HG03064 (cell line): Measurements from ENCODE around the gene SIGLEC5.
"Not testable (repeated sequence)": the region's sequence is repeated elsewhere in the genome, so short reads cannot be mapped to it uniquely, and the experiment has no call there.

ENCODE experiments used
- ATAC-seq: cut with Tn5 transposase; IDR thresholded peaks from one replicate; pipeline ENCODE4 v1.9.1; 2021; ENCODE audit warnings: low read depth; ENCODE audit not compliant: unreplicated experiment

SIGLEC5 gene

GRCh38 chr19:51630315-51630714 lies at the start of gene SIGLEC5:
Gene SIGLEC5 (minus strand): TSS chr19:51630401. CDS start chr19:51630335, 66 bp downstream.
- ATAC-seq, result not testable (repeated sequence)

- no peak for ATAC-seq
Observed at GRCh38 chr19:51676566-51677083, 46.4 kb upstream of the SIGLEC5 start.

GRCh38 chr19:51675911-51676565 lies 45.8 kb upstream of the SIGLEC5 start:
- ATAC-seq, result not testable (repeated sequence)

GRCh38 chr19:51668216-51668615 lies 38.0 kb upstream of the SIGLEC5 start:
- no peak for ATAC-seq

- no peak for ATAC-seq
Observed at GRCh38 chr19:51664997-51665396, 34.8 kb upstream of the SIGLEC5 start.

- ATAC-seq, result no peak
Observed at GRCh38 chr19:51664131-51664530, 33.9 kb upstream of the SIGLEC5 start.

GRCh38 chr19:51663650-51664049 lies 33.4 kb upstream of the SIGLEC5 start:
- no peak for ATAC-seq

- ATAC-seq, result no peak
Observed at GRCh38 chr19:51660975-51661600, 30.9 kb upstream of the SIGLEC5 start.

DNA sequence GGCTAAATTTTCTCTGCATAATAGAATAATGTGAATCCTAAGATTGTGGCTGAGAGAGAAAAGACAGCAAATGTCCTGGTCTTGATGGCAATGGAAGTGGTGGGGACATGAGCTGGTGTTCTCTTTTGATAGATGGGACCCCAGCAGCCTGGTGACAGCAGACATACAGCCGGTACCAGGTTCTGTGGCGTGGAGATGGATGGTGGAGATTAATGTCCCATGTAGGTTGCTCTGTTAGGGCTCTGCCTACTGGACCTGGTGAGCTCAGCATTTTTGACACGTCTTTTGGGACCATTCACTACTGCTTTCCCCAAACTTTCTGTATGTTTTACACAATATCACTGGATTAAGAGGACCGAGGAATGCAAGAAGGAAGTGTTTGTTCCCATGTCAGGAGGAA lies 24.6 kb upstream of the SIGLEC5 start:
- no peak for ATAC-seq

DNA sequence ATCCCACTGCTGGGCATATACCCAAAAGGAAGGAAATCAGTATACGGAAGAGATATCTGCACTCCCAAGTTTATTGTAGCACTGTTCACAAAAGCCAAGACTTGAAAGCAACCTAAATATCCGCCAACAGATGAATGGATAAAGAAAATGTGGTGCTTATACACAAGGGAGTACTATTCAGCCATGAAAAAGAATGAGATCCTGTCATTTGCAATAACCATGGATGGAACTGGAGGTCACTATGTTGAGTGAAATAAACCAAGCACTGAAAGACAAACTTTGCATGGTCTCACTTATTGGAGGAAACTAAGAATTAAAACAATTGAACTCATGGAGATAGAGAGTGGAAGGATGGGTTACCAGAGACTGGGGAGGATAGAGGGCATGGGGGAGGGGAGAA lies 23.0 kb upstream of the SIGLEC5 start:
- no peak for ATAC-seq

- ATAC-seq, result no peak
Observed at GRCh38 chr19:51652266-51652665, 22.1 kb upstream of the SIGLEC5 start.

DNA sequence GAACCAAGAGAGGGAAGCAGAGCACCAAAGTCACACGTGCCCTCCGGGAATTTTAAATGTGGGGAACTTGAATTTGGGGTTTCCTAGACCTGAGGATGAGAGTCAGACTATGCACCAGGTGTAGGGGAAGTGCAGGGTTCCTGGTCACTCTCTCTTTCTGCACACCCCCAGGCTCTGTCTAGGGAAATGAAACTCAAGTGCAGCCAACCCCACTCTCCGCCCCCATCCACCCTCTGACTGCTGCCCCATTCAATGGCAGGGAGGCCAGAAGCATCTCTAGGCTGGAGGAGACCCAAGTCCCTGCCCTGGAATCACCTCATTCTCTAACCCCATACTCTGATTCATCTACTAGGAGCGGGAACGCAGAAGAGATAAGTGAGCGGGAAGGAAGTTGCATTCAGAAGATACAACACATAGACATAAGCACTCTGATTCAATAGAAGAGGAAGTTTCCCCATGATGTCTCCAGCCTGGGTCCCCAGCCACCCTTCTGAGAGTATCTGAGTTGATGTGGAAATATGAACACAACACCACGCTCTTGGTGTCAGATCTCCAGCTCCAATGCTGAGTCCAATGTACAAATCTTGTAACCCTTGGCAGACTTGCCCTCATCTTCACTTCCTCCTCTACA lies 21.1 kb upstream of the SIGLEC5 start:
- no peak for ATAC-seq

DNA sequence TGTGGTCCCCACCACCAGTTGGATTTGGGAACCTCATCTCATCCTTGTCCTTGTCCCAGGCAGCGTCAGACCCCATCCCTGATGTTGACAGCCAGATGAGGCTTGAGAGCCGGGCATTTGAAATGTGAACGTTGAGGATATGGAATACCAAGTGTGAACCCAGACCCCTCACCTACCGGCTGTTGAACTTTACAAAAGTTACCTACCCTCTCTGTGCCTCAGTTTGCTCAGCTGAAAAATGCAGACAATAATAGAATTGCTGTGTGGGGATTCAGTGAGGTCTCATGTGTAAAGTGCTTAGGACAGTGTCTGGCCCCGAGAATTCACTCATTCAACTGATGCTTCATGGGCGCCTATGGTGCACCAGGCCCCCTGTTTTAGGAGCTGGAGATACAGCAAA lies 17.1 kb upstream of the SIGLEC5 start:
- no peak for ATAC-seq

- ATAC-seq, result not testable (repeated sequence)
Observed at GRCh38 chr19:51646730-51647129, 16.5 kb upstream of the SIGLEC5 start, which contains the start of gene SIGLEC14. Gene SIGLEC14 (minus strand): TSS chr19:51646825. CDS start chr19:51646759, 66 bp downstream.

GRCh38 chr19:51644636-51645271 lies 14.6 kb upstream of the SIGLEC5 start:
- no peak for ATAC-seq

GRCh38 chr19:51641648-51642047 lies 11.4 kb upstream of the SIGLEC5 start:
- no peak for ATAC-seq

- no peak for ATAC-seq
Observed at GRCh38 chr19:51640386-51640785, 10.2 kb upstream of the SIGLEC5 start.

DNA sequence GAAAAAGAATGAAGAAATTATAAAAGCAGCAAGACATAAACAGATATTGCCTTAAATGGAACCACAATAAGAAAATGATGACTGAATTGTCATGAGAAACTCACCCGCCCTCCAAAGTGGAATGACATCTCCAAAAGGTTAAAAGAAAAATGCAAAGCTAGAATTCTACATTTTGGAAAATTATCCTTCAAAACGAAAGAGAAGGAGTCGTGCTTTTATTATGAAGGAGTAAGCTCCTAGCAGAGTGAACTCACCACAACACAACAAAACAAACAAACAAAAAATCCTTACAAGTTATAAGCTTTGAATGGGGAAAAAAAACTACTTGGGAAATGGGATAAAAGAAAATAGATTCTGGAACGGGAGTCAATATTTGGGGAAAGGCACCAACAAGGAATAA lies 9.7 kb upstream of the SIGLEC5 start:
- ATAC-seq, result no peak

- no peak for ATAC-seq
Observed at GRCh38 chr19:51637362-51637978, 7.3 kb upstream of the SIGLEC5 start.

DNA sequence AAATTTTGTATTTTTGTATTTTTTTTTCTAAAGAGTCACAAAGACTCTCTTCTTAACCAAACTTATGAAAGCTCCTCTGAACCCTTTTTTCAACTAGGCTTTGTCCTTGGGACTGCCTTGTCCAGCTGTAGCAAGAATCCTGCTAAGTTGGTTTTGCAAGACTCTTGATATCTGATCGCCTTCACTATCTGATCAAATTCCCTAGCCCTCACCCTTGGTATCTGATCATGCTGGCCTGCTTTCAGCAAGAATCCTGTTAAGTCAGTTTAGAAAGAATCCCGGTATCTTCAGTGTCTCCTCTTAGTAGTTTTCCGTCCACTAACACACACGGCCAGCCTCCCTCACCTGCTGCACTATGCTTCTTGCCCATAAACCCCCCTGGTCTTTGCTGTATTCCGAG lies 1.9 kb upstream of the SIGLEC5 start:
- no peak for ATAC-seq
